Measurements from ENCODE around the gene GPR25. TPM values are rescaled to one million over a fixed set of nuclear protein-coding genes. Genes with fewer than 3 reads are reported as not detected.

GPR25 gene
- polyA plus RNA-seq, 1 experiment: not detected

GRCh38 chr1:200916152-200916551, 43.4 kb downstream of the GPR25 start:
- Histone ChIP-seq H3K27ac (ENCODE audit: low read depth, low read length) (no peak overlapping the region), H3K4me3 (ENCODE audit: low read depth, low read length) (no peak overlapping the region), H3K27me3 (ENCODE audit: control insufficient read depth, insufficient read depth, low read length) (peaks cover 24% of the 10 kb centered on the region), H3K9me3 (ENCODE audit: control insufficient read depth, insufficient read depth, low read length) (no peaks in the 10 kb centered on the region; the same call in 1 of the 2 replicates)
- no peak for DNase-seq (ENCODE audit: low read depth, low spot score)
- no peak for TF ChIP-seq CTCF (IDR thresholded peaks at IDR 0.05; ENCODE audit: low read depth, low read length)
- ChIA-PET POLR2A (no interaction called here), CTCF (interaction anchor here (1.0 kb wide), 1 partner anchor 294 kb away, joined by 3 read pairs; no protein-coding TSS in a partner anchor)

GRCh38 chr1:200916681-200917080, 43.9 kb downstream of the GPR25 start:
- ChIA-PET CTCF (no interaction called here), POLR2A (no interaction called here)
- Histone ChIP-seq H3K27ac (ENCODE audit: low read depth, low read length) (no peak overlapping the region), H3K9me3 (ENCODE audit: control insufficient read depth, insufficient read depth, low read length) (no peaks in the 10 kb centered on the region; the same call in 1 of the 2 replicates), H3K4me3 (ENCODE audit: low read depth, low read length) (no peak overlapping the region), H3K27me3 (ENCODE audit: control insufficient read depth, insufficient read depth, low read length) (peaks cover 27% of the 10 kb centered on the region)
- no peak for DNase-seq (ENCODE audit: low read depth, low spot score)
- TF ChIP-seq CTCF (IDR thresholded peaks at IDR 0.05; ENCODE audit: low read depth, low read length): no peak

- H3K27me3 ChIP-seq (ENCODE audit: control insufficient read depth, insufficient read depth, low read length): peaks cover 29% of the 10 kb centered on the region
- ChIA-PET CTCF (no interaction called here), POLR2A (no interaction called here)
- no peak for DNase-seq (ENCODE audit: low read depth, low spot score)
- no peak overlapping the region for H3K4me3 ChIP-seq (ENCODE audit: low read depth, low read length)
- TF ChIP-seq CTCF (IDR thresholded peaks at IDR 0.05; ENCODE audit: low read depth, low read length): no peak
- H3K27ac ChIP-seq (ENCODE audit: low read depth, low read length): no peak overlapping the region
- no peaks in the 10 kb centered on the region; the same call in 1 of the 2 replicates for H3K9me3 ChIP-seq (ENCODE audit: control insufficient read depth, insufficient read depth, low read length)
Observed at GRCh38 chr1:200917291-200917817, 44.6 kb downstream of the GPR25 start.

GRCh38 chr1:200918006-200918405, 45.2 kb downstream of the GPR25 start:
- ChIA-PET CTCF (no interaction called here), POLR2A (no interaction called here)
- H3K27ac ChIP-seq (ENCODE audit: low read depth, low read length): no peak overlapping the region
- H3K4me3 ChIP-seq (ENCODE audit: low read depth, low read length): no peak overlapping the region
- H3K9me3 ChIP-seq (ENCODE audit: control insufficient read depth, insufficient read depth, low read length): no peaks in the 10 kb centered on the region; the same call in 1 of the 2 replicates
- no peak for TF ChIP-seq CTCF (IDR thresholded peaks at IDR 0.05; ENCODE audit: low read depth, low read length)
- no peak for DNase-seq (ENCODE audit: low read depth, low spot score)
- H3K27me3 ChIP-seq (ENCODE audit: control insufficient read depth, insufficient read depth, low read length): peaks cover 24% of the 10 kb centered on the region

GRCh38 chr1:200919386-200919785, 46.6 kb downstream of the GPR25 start:
- Histone ChIP-seq H3K9me3 (ENCODE audit: control insufficient read depth, insufficient read depth, low read length) (no peaks in the 10 kb centered on the region; the same call in 1 of the 2 replicates), H3K4me3 (ENCODE audit: low read depth, low read length) (no peak overlapping the region), H3K27me3 (ENCODE audit: control insufficient read depth, insufficient read depth, low read length) (peaks cover 24% of the 10 kb centered on the region), H3K27ac (ENCODE audit: low read depth, low read length) (no peak overlapping the region)
- no peak for TF ChIP-seq CTCF (IDR thresholded peaks at IDR 0.05; ENCODE audit: low read depth, low read length)
- ChIA-PET POLR2A (no interaction called here), CTCF (no interaction called here)
- DNase-seq (ENCODE audit: low read depth, low spot score): no peak

All from AG04450 (cell line).